HL-60 (cell line): ENCODE results near the gene SMC4.
A peak's percentile ranks its signal among the peaks of the same experiment; 100 is the strongest.

Experiments used
- DNase-seq, 2 experiments: peaks; one replicate each; pipeline ENCODE4 v3.0.0-alpha.2; 2010 to 2020; ENCODE audit warnings: low read depth in 1 of 2, low spot score in 1 of 2
- H3K27ac ChIP-seq: fragments of 250-450 bp; sonication (Bioruptor Pico); replicated peaks from 2 replicates; pipeline ENCODE4 v1.5.1; 2020; ENCODE audit warnings: mild to moderate bottlenecking, moderate library complexity
- H3K27me3 ChIP-seq: fragments of 250-450 bp; sonication (Bioruptor Pico); 2 replicates; pipeline ENCODE4 v1.5.1; 2021; ENCODE audit warnings: mild to moderate bottlenecking, moderate library complexity; ENCODE audit not compliant: insufficient read depth, poor library complexity, severe bottlenecking
- H3K4me3 ChIP-seq: replicated peaks from 2 replicates; pipeline ENCODE4 v1.5.1; 2011; ENCODE audit warnings: mild to moderate bottlenecking, control low read depth, low read length; ENCODE audit not compliant: insufficient read depth
- GABPA ChIP-seq: IDR thresholded peaks from 2 replicates; pipeline ENCODE4 v1.6.1; 2012; ENCODE audit warnings: low read depth
- POLR2AphosphoS5 ChIP-seq: IDR thresholded peaks from 2 replicates; pipeline ENCODE4 v1.6.1; 2012; ENCODE audit warnings: low read depth
- SPI1 ChIP-seq: IDR thresholded peaks from 2 replicates; pipeline ENCODE4 v1.6.1; 2012; ENCODE audit warnings: low read depth, mild to moderate bottlenecking, borderline replicate concordance
- TF ChIP-seq, protein P1 (sequence below): IDR thresholded peaks from one replicate; pipeline ENCODE4 v1.5.1; 2011; ENCODE audit warnings: low read length, control low read depth, inconsistent platforms; ENCODE audit not compliant: insufficient read depth
- TF ChIP-seq, protein P2 (sequence below): IDR thresholded peaks from 2 replicates; pipeline ENCODE4 v1.6.1; 2012; ENCODE audit warnings: low read depth; ENCODE audit not compliant: insufficient replicate concordance

Gene SMC4

DNA sequence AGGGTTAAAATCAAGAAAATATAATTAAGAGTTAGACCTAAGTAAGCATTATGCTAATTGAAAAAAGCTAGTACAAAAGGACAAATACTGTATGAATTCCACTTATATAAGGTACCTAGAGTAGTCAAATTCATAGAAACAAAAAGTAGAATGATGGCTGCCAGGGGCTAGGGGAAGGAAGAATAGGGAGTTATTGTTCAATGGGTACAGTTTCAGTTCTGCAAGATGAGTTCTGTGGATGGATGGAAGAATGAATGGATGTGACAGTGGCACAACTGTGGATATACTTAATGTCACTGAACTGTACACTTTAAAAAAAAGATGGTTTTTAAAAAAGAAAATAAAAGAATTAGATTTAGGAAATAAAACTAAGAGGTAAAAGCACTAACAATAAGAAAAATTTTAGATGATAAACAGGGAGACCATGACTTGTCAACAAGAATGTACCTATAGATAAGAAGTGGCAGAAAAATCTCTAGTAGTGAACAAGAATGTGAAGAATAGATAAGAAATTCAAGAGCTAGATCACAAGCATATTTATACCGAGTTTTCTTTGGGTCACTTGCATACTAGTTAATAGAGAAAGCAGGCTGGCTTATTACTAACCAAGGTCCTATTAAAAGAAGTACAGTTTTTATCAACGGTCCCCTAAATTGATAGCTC, 6.0 kb upstream of the SMC4 start:
- TF ChIP-seq GABPA = no peak
- TF ChIP-seq, protein P1, sequence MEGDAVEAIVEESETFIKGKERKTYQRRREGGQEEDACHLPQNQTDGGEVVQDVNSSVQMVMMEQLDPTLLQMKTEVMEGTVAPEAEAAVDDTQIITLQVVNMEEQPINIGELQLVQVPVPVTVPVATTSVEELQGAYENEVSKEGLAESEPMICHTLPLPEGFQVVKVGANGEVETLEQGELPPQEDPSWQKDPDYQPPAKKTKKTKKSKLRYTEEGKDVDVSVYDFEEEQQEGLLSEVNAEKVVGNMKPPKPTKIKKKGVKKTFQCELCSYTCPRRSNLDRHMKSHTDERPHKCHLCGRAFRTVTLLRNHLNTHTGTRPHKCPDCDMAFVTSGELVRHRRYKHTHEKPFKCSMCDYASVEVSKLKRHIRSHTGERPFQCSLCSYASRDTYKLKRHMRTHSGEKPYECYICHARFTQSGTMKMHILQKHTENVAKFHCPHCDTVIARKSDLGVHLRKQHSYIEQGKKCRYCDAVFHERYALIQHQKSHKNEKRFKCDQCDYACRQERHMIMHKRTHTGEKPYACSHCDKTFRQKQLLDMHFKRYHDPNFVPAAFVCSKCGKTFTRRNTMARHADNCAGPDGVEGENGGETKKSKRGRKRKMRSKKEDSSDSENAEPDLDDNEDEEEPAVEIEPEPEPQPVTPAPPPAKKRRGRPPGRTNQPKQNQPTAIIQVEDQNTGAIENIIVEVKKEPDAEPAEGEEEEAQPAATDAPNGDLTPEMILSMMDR = no peak
- TF ChIP-seq, protein P2, sequence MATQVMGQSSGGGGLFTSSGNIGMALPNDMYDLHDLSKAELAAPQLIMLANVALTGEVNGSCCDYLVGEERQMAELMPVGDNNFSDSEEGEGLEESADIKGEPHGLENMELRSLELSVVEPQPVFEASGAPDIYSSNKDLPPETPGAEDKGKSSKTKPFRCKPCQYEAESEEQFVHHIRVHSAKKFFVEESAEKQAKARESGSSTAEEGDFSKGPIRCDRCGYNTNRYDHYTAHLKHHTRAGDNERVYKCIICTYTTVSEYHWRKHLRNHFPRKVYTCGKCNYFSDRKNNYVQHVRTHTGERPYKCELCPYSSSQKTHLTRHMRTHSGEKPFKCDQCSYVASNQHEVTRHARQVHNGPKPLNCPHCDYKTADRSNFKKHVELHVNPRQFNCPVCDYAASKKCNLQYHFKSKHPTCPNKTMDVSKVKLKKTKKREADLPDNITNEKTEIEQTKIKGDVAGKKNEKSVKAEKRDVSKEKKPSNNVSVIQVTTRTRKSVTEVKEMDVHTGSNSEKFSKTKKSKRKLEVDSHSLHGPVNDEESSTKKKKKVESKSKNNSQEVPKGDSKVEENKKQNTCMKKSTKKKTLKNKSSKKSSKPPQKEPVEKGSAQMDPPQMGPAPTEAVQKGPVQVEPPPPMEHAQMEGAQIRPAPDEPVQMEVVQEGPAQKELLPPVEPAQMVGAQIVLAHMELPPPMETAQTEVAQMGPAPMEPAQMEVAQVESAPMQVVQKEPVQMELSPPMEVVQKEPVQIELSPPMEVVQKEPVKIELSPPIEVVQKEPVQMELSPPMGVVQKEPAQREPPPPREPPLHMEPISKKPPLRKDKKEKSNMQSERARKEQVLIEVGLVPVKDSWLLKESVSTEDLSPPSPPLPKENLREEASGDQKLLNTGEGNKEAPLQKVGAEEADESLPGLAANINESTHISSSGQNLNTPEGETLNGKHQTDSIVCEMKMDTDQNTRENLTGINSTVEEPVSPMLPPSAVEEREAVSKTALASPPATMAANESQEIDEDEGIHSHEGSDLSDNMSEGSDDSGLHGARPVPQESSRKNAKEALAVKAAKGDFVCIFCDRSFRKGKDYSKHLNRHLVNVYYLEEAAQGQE = no peak
- no peak for TF ChIP-seq POLR2AphosphoS5
- TF ChIP-seq SPI1 = no peak

DNA sequence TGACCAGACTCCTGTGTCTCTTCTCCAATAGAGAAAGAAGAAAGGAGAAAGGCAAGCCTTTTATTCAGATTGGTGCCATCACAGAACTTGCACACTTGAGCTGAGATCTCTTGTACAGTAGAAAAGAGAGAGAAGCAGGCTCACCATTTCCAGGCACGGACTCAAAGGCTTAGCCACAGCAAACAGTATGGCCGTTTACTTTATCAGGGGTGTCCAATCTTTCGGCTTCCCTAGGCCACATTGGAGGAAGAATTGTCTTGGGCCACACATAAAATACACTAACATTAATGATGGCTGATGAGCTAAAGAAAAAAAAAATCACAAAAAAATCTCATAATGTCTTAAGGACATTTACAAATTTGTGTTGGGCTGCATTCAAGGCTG, 5.4 kb upstream of the SMC4 start:
- no peak overlapping the region for H3K4me3 ChIP-seq
- TF ChIP-seq, protein P2 = no peak
- TF ChIP-seq SPI1 (no peak), POLR2AphosphoS5 (no peak), GABPA (no peak)
- TF ChIP-seq, protein P1 = no peak
- no peaks in the 10 kb centered on the region for H3K27me3 ChIP-seq
- no peak overlapping the region for H3K27ac ChIP-seq
- DNase-seq = no peak

More for the DNA sequence above, 6.0 kb upstream of the SMC4 start:
- Histone ChIP-seq H3K4me3 (no peak overlapping the region), H3K27me3 (no peaks in the 10 kb centered on the region), H3K27ac (no peak overlapping the region)
- no peak for DNase-seq

DNA sequence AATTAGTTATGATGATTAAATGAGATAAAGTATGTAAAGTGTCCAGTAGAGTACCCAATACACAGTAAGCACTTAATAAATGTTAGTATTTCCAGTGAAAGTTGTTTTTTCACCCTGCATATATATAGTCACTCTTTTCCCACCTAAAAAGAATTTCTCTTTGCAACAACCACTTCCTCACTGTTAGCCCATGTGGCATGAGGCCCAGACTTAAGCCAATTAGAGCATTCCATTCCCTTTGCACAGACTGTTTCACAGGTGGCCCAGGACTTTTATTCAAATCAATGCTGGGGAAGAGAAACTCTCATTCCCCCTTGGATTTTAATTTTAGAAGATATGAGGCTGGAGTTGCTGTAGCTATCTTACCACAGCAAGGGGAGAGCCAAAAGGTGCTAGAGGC, 4.2 kb upstream of the SMC4 start:
- no peaks in the 10 kb centered on the region for H3K27me3 ChIP-seq
- H3K4me3 ChIP-seq = no peak overlapping the region
- DNase-seq = peak in 1 of 2 experiments; percentile 30
- TF ChIP-seq, protein P2 = no peak
- TF ChIP-seq, protein P1 = no peak
- peak; percentile 80 for TF ChIP-seq SPI1
- no peak overlapping the region for H3K27ac ChIP-seq
